Upper lobe of left lung (tissue), 6 donors: ENCODE measurements around the gene ID2. TPM values are rescaled to one million over a fixed set of nuclear protein-coding genes. Genes with fewer than 3 reads are reported as not detected.

ENCODE experiments used
- ATAC-seq, 2 donors: fragments of 200-7000 bp; cut with Tn5 transposase; one replicate each; pipeline ENCODE4 v1.9.1; 2022; ENCODE audit warnings: mild to moderate bottlenecking in 2 of 2, moderate library complexity in 2 of 2; ENCODE audit not compliant: low FRiP score in 2 of 2
- DNase-seq, 2 donors: peaks; one replicate each; pipeline ENCODE4 v3.0.0-alpha.2; 2019 to 2020
- H3K27ac ChIP-seq, 4 donors: fragments of 200-600 bp; sonication (generic); one replicate each; pipeline ENCODE4 v1.5.1; 2016 to 2019
- H3K27me3 ChIP-seq, 4 donors: fragments of 200-600 bp; sonication (generic); one replicate each; pipeline ENCODE4 v1.5.1; 2017 to 2019
- H3K36me3 ChIP-seq, 4 donors: fragments of 200-600 bp; sonication (generic); one replicate each; pipeline ENCODE4 v1.5.1; 2016 to 2019
- H3K4me1 ChIP-seq, 4 donors: fragments of 200-600 bp; sonication (generic); one replicate each; pipeline ENCODE4 v1.5.1; 2018 to 2019
- H3K4me3 ChIP-seq, 4 donors: fragments of 200-600 bp; sonication (generic); one replicate each; pipeline ENCODE4 v1.5.1; 2017 to 2019; ENCODE audit warnings: mild to moderate bottlenecking in 2 of 4, moderate library complexity in 1 of 4
- H3K9me3 ChIP-seq, 4 donors: fragments of 200-600 bp; sonication (generic); one replicate each; pipeline ENCODE4 v1.5.1; 2018 to 2019
- EP300 ChIP-seq, 4 donors: sonication (generic); formaldehyde crosslinking; IDR thresholded peaks; one replicate each; pipeline ENCODE4 v1.5.1; 2017; ENCODE audit warnings: antibody characterized with exemption in 4 of 4, control low read depth in 2 of 4
- POLR2A ChIP-seq, 4 donors: fragments of 450-650 bp; IDR thresholded peaks; one replicate each; pipeline ENCODE4 v1.5.1; 2016 to 2017; ENCODE audit warnings: antibody characterized with exemption in 4 of 4, mild to moderate bottlenecking in 2 of 4
- POLR2AphosphoS5 ChIP-seq, 2 donors: sonication (generic); formaldehyde crosslinking; IDR thresholded peaks; one replicate each; pipeline ENCODE4 v1.5.1; 2017; ENCODE audit warnings: antibody characterized with exemption in 2 of 2
- WGBS, 2 donors: methylation state at CpG; one replicate each; pipeline ENCODE4 v1.1.5; 2017 to 2018; 5-methylcytosine and 5-hydroxymethylcytosine counted together
- total RNA-seq, 6 donors: library from RNA; depleted of rRNA in 4 of 6; stranded (reverse); fragments of >200 nt in 4 of 6; gene quantifications; one replicate each; pipeline versions ENCODE4 v1.1.0 to v1.2.1, GENCODE V29; 2016 to 2021
- TF ChIP-seq, protein P1 (sequence below), 6 experiments: fragments of 450-650 bp in 4 of 6; fragments of 200-600 bp in 2 of 6; sonication (generic) in 2 of 6; IDR thresholded peaks; one replicate each; pipeline ENCODE4 v1.5.1; 2016 to 2019; ENCODE audit warnings: antibody characterized with exemption in 6 of 6
- donor health status: DM: no; HTN: no; CAD: no; lungs with moderate emphysema.
- donor health status: DM: no; HTN: yes; CAD: no; lungs with severe emphysema.

ID2 gene
- total RNA-seq, 6 donors from 2014 or later = 85.4 to 175 (median 110) TPM

- no peaks in the 10 kb centered on the region for H3K9me3 ChIP-seq
- WGBS, 2 donors = 86 to 94% methylated on average over 4 to 6 of the region's 6 CpGs
- H3K4me3 ChIP-seq = no peak overlapping the region
- ATAC-seq (no peak), DNase-seq (no peak)
- no peaks in the 10 kb centered on the region for H3K36me3 ChIP-seq
- TF ChIP-seq POLR2A (IDR thresholded peaks at IDR 0.05) (no peak), EP300 (IDR thresholded peaks at IDR 0.05) (no peak), POLR2AphosphoS5 (IDR thresholded peaks at IDR 0.05) (no peak)
- TF ChIP-seq, protein P1, sequence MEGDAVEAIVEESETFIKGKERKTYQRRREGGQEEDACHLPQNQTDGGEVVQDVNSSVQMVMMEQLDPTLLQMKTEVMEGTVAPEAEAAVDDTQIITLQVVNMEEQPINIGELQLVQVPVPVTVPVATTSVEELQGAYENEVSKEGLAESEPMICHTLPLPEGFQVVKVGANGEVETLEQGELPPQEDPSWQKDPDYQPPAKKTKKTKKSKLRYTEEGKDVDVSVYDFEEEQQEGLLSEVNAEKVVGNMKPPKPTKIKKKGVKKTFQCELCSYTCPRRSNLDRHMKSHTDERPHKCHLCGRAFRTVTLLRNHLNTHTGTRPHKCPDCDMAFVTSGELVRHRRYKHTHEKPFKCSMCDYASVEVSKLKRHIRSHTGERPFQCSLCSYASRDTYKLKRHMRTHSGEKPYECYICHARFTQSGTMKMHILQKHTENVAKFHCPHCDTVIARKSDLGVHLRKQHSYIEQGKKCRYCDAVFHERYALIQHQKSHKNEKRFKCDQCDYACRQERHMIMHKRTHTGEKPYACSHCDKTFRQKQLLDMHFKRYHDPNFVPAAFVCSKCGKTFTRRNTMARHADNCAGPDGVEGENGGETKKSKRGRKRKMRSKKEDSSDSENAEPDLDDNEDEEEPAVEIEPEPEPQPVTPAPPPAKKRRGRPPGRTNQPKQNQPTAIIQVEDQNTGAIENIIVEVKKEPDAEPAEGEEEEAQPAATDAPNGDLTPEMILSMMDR (IDR thresholded peaks at IDR 0.05) = no peak
- H3K27me3 ChIP-seq = no peaks in the 10 kb centered on the region
- peaks cover 0 to 6% (median 0%) of the 10 kb centered on the region in 4 donors for H3K4me1 ChIP-seq
- peak overlapping the region in 1 of 4 donors; percentile 17 for H3K27ac ChIP-seq
These were observed 20.6 kb upstream of the ID2 start for GRCh38 chr2:8661235-8661634.

DNA sequence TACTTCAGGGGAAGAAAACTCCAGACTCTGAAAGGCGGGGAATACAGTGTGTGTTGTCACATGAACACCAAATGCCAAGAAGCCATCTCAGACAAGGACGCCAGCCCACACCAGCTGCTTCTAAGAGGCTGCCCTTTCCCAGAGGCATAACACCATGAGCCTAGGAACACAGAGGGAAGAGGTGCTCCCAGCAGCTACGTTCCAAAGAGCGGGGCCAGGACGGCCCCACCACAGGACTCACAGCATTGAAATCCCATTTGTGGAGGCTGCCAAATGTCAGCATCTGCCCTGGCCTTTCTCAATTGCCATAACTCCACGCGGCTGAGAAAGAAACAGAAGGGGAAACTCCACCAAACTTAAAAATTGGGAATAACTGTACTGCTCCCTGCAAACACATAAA lies 20.1 kb upstream of the ID2 start:
- H3K9me3 ChIP-seq = no peaks in the 10 kb centered on the region
- DNase-seq (no peak), ATAC-seq (peak in 1 of 2 donors; percentile 43)
- H3K36me3 ChIP-seq = no peaks in the 10 kb centered on the region
- 80 to 83% methylated on average over 7 of the region's 7 CpGs for WGBS, 2 donors
- H3K4me1 ChIP-seq = peaks cover 0 to 6% (median 0%) of the 10 kb centered on the region in 4 donors
- H3K27ac ChIP-seq = peak overlapping the region in 1 of 4 donors; percentile 17
- H3K4me3 ChIP-seq = no peak overlapping the region
- no peak for TF ChIP-seq EP300 (IDR thresholded peaks at IDR 0.05)
- TF ChIP-seq, protein P1 (IDR thresholded peaks at IDR 0.05) = no peak
- no peak for TF ChIP-seq POLR2AphosphoS5 (IDR thresholded peaks at IDR 0.05)
- no peak for TF ChIP-seq POLR2A (IDR thresholded peaks at IDR 0.05)
- no peaks in the 10 kb centered on the region for H3K27me3 ChIP-seq

DNA sequence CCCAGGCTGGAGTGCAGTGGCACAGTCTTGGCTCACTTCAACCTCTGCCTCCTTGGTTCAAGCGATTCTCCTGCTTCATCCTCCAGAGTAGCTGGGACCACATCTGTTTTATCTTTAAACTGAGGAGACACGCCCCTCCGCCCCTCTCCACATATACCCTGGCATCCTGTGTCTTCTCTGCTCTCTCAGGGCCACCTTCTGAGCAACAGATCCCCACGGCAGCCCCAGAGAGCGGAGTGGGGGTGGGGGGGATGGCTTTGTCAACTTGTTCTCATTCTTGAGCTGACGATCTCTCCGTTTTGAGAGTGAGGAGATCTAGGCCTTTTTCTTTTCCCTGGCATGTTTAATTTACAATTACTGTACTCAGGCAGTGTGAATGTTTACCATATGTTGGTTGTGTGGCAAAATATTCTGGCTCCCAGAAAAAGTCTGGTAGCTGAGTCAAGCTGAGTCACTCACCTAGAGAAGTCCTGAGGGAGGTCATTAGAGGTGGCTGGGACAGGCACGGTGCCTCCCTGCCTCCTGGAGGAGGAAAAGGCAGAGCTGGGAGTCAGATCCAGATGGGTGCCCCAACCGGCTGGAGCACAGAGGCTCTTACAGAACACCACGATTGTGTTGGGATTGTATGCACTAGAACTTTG lies 19.5 kb upstream of the ID2 start:
- no peaks in the 10 kb centered on the region for H3K36me3 ChIP-seq
- peaks cover 0 to 6% (median 0%) of the 10 kb centered on the region in 4 donors for H3K4me1 ChIP-seq
- H3K27me3 ChIP-seq = no peaks in the 10 kb centered on the region
- TF ChIP-seq POLR2AphosphoS5 (IDR thresholded peaks at IDR 0.05) (no peak), POLR2A (IDR thresholded peaks at IDR 0.05) (no peak), EP300 (IDR thresholded peaks at IDR 0.05) (no peak)
- TF ChIP-seq, protein P1 (IDR thresholded peaks at IDR 0.05) = no peak
- no peaks in the 10 kb centered on the region for H3K9me3 ChIP-seq
- WGBS, 2 donors = 79 to 81% methylated on average over 10 of the region's 10 CpGs
- ATAC-seq (no peak), DNase-seq (no peak)
- no peak overlapping the region for H3K4me3 ChIP-seq
- peak overlapping the region in 1 of 4 donors; percentile 17 for H3K27ac ChIP-seq

- Histone ChIP-seq H3K4me1 (peaks cover 0 to 8% (median 0%) of the 10 kb centered on the region in 4 donors), H3K36me3 (no peaks in the 10 kb centered on the region), H3K4me3 (no peak overlapping the region), H3K27ac (no peak overlapping the region), H3K9me3 (no peaks in the 10 kb centered on the region), H3K27me3 (no peaks in the 10 kb centered on the region)
- WGBS, 2 donors = 66 to 73% methylated on average over 13 of the region's 13 CpGs
- no peak for ATAC-seq
- TF ChIP-seq EP300 (IDR thresholded peaks at IDR 0.05) = no peak
- TF ChIP-seq POLR2AphosphoS5 (IDR thresholded peaks at IDR 0.05) = no peak
- TF ChIP-seq, protein P1 (IDR thresholded peaks at IDR 0.05) = no peak
- no peak for TF ChIP-seq POLR2A (IDR thresholded peaks at IDR 0.05)
- DNase-seq = no peak
These were observed 17.9 kb upstream of the ID2 start for GRCh38 chr2:8663997-8664396.

DNA sequence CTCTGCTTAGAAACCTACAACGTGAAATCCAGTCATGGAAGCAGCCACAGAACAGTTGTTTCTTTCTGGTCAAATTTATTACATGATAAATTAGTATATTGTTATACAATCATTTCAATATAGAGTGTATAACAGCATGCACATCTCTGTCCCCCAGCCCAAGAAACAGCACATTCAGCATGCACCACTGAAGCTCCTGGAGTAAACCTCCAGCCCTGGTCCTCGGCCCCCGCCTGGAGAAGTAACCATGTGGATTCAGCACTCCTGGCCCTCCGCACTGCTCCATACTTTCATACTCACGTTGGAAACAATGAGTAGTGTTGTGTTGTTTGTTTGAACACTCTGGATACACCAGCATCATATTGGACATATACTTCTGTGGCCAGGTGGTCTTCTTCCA lies 15.3 kb upstream of the ID2 start:
- Histone ChIP-seq H3K9me3 (no peaks in the 10 kb centered on the region), H3K36me3 (no peaks in the 10 kb centered on the region), H3K4me3 (no peak overlapping the region), H3K27me3 (no peaks in the 10 kb centered on the region), H3K27ac (no peak overlapping the region), H3K4me1 (peaks cover 0 to 10% (median 0%) of the 10 kb centered on the region in 4 donors)
- WGBS, 2 donors = 95% methylated on average over 5 of the region's 5 CpGs
- TF ChIP-seq POLR2A (IDR thresholded peaks at IDR 0.05) = no peak
- TF ChIP-seq, protein P1 (IDR thresholded peaks at IDR 0.05) = no peak
- no peak for TF ChIP-seq EP300 (IDR thresholded peaks at IDR 0.05)
- no peak for TF ChIP-seq POLR2AphosphoS5 (IDR thresholded peaks at IDR 0.05)
- no peak for ATAC-seq
- DNase-seq = no peak
